PC-3 (cell line): ENCODE measurements around the gene VPS37B. TPM values are rescaled to one million over a fixed set of nuclear protein-coding genes. Genes with fewer than 3 reads are reported as not detected.
"Not testable (repeated sequence)": the region's sequence is repeated elsewhere in the genome, so short reads cannot be mapped to it uniquely, and the experiment has no call there.

Experiments
- ATAC-seq: fragments of 200-7000 bp; cut with Tn5 transposase; 2 replicates; pipeline ENCODE4 v1.9.1; 2020; ENCODE audit warnings: mild to moderate bottlenecking, moderate library complexity
- BruUV-seq: library from RNA; stranded (reverse); fragments of 400-500 nt; replicated peaks from 2 replicates; lab custom pipeline; 2021; lab: Mats Ljungman, UMichigan
- CTCF ChIA-PET: fragments of 300-600 bp; sonication (Branson Sonifier 250); formaldehyde crosslinking; loops from one replicate; lab custom pipeline; 2022; ENCODE audit warnings: antibody characterized with exemption; lab: Charles Lee
- POLR2A ChIA-PET: fragments of 300-600 bp; sonication (Branson Sonifier 250); formaldehyde crosslinking; loops from one replicate; lab custom pipeline; 2022; ENCODE audit warnings: antibody characterized with exemption; ENCODE audit not compliant: unreplicated experiment; lab: Charles Lee
- DNase-seq: peaks from one replicate; pipeline ENCODE4 v3.0.0-alpha.2; 2015
- H2AFZ ChIP-seq: fragments of 300-600 bp; sonication (generic); 2 replicates; pipeline ENCODE4 v1.6.0; 2016; ENCODE audit warnings: antibody characterized with exemption, low read length
- H3F3A ChIP-seq: fragments of 300-600 bp; sonication (generic); one replicate; pipeline ENCODE4 v1.6.0; 2017; ENCODE audit warnings: antibody characterized with exemption, low read length, control low read depth, mild to moderate bottlenecking; ENCODE audit not compliant: unreplicated experiment
- H3K27ac ChIP-seq: fragments of 300-600 bp; sonication (generic); 2 replicates; pipeline ENCODE4 v1.5.1; 2016; ENCODE audit warnings: mild to moderate bottlenecking, low read length
- H3K27me3 ChIP-seq: fragments of 300-600 bp; sonication (generic); 2 replicates; pipeline ENCODE4 v1.6.1; 2016; ENCODE audit warnings: low read length, mixed read lengths
- H3K36me3 ChIP-seq: fragments of 300-600 bp; sonication (generic); 2 replicates; pipeline ENCODE4 v1.6.1; 2016; ENCODE audit warnings: low read depth, mixed run types, low read length, mixed read lengths
- H3K4me1 ChIP-seq: fragments of 300-600 bp; sonication (generic); 2 replicates; pipeline ENCODE4 v1.5.1; 2016; ENCODE audit warnings: low read length; ENCODE audit not compliant: insufficient read depth
- H3K4me2 ChIP-seq: fragments of 300-600 bp; sonication (generic); 2 replicates; pipeline ENCODE4 v1.6.0; 2016; ENCODE audit warnings: low read length
- H3K4me3 ChIP-seq: fragments of 300-600 bp; sonication (generic); 2 replicates; pipeline ENCODE4 v1.5.1; 2016; ENCODE audit warnings: mild to moderate bottlenecking, low read length, mixed read lengths
- H3K79me2 ChIP-seq: fragments of 300-600 bp; sonication (generic); 2 replicates; pipeline ENCODE4 v1.6.1; 2017; ENCODE audit warnings: low read length, mixed read lengths
- H3K9ac ChIP-seq: fragments of 300-600 bp; sonication (generic); 2 replicates; pipeline ENCODE4 v1.6.0; 2016; ENCODE audit warnings: mild to moderate bottlenecking, low read length
- H3K9me2 ChIP-seq: fragments of 300-600 bp; sonication (generic); replicated peaks from 2 replicates; pipeline ENCODE4 v1.6.1; 2016; ENCODE audit warnings: mixed run types, low read length, mixed read lengths
- H3K9me3 ChIP-seq: fragments of 300-600 bp; sonication (generic); 2 replicates; pipeline ENCODE4 v1.6.1; 2016; ENCODE audit warnings: low read length, mixed read lengths
- H4K20me1 ChIP-seq: fragments of 300-600 bp; sonication (generic); 2 replicates; pipeline ENCODE4 v1.6.1; 2016; ENCODE audit warnings: low read length, mixed read lengths
- CTCF ChIP-seq: fragments of 300-600 bp; sonication (generic); conservative IDR thresholded peaks from 2 replicates; pipeline ENCODE4 v1.5.1; 2017; ENCODE audit warnings: antibody characterized with exemption, low read depth, mild to moderate bottlenecking, low read length
- EZH2 ChIP-seq: fragments of 300-600 bp; sonication (generic); IDR thresholded peaks from one replicate; pipeline ENCODE4 v1.6.1; 2017; ENCODE audit warnings: antibody characterized with exemption, mild to moderate bottlenecking, low read length; ENCODE audit not compliant: unreplicated experiment
- EZH2phosphoT487 ChIP-seq: fragments of 300-600 bp; sonication (generic); IDR thresholded peaks from 2 replicates; pipeline ENCODE4 v1.6.1; 2018; ENCODE audit warnings: mild to moderate bottlenecking, antibody characterized with exemption, low read length, borderline replicate concordance
- intact Hi-C: fragments of 100-400 bp; cut with micrococcal nuclease; formaldehyde crosslinking; loops from 2 replicates; pipeline ENCODE4 v1.9.0; 2023
- total RNA-seq: library from RNA; depleted of rRNA; stranded (reverse); fragments of >200 nt; gene quantifications from 2 replicates; pipeline ENCODE4 v1.2.3, GENCODE V29; 2014

Gene VPS37B
- total RNA-seq, 1 experiment from 2014 or later = 74.3 TPM

GRCh38 chr12:122917507-122918121, 21.7 kb upstream of the VPS37B start:
- no peaks in the 10 kb centered on the region for H3K79me2 ChIP-seq
- 0 out of 2 replicates have a peak overlapping the region, but pooled peaks have one; percentile 1 for H3K4me2 ChIP-seq
- no peaks in the 10 kb centered on the region for H4K20me1 ChIP-seq
- BruUV-seq = no TSS peak
- H3K4me3 ChIP-seq = no peak overlapping the region
- H3K27ac ChIP-seq = peak overlapping the region; percentile 91
- no peak overlapping the region for H2AFZ ChIP-seq
- H3F3A ChIP-seq = peaks cover 8% of the 10 kb centered on the region
- no peaks in the 10 kb centered on the region for H3K9me2 ChIP-seq
- peaks cover 38% of the 10 kb centered on the region for H3K4me1 ChIP-seq
- ChIA-PET CTCF (interaction anchor here (0.6 kb wide), 2 partner anchors 24 to 28 kb away, joined by 3 read pairs; no protein-coding TSS in a partner anchor), POLR2A (no interaction called here)
- intact Hi-C loops = loop anchor here (2.0 kb wide), 2 partner anchors 23 to 29 kb away; no protein-coding TSS in a partner anchor
- peak overlapping the region; percentile 32 for H3K9ac ChIP-seq
- DNase-seq = peak; percentile 93
- TF ChIP-seq EZH2phosphoT487 (no peak), EZH2 (no peak), CTCF (no peak)
- ATAC-seq = peak; percentile 11; the same call in 1 of the 2 replicates
- no peaks in the 10 kb centered on the region for H3K9me3 ChIP-seq
- H3K27me3 ChIP-seq = no peaks in the 10 kb centered on the region
- H3K36me3 ChIP-seq = no peaks in the 10 kb centered on the region

- H3K27me3 ChIP-seq = no peaks in the 10 kb centered on the region
- no peak overlapping the region for H3K27ac ChIP-seq
- H3K4me1 ChIP-seq = no peaks in the 10 kb centered on the region
- H3K4me3 ChIP-seq = no peak overlapping the region
- no peaks in the 10 kb centered on the region for H3K9me3 ChIP-seq
- no peaks in the 10 kb centered on the region for H3F3A ChIP-seq
- no peak for ATAC-seq
- H3K9me2 ChIP-seq = no peaks in the 10 kb centered on the region
- H2AFZ ChIP-seq = no peak overlapping the region
- ChIA-PET CTCF (no interaction called here), POLR2A (no interaction called here)
- no peak overlapping the region for H3K9ac ChIP-seq
- no peak for TF ChIP-seq EZH2phosphoT487
- TF ChIP-seq EZH2 = no peak
- no peak for TF ChIP-seq CTCF
- H3K79me2 ChIP-seq = no peaks in the 10 kb centered on the region
- intact Hi-C loops = no loop called here
- no peak overlapping the region for H3K4me2 ChIP-seq
- no peaks in the 10 kb centered on the region for H3K36me3 ChIP-seq
- no peaks in the 10 kb centered on the region for H4K20me1 ChIP-seq
- BruUV-seq = no TSS peak
- DNase-seq = no peak
Measured at GRCh38 chr12:122909442-122910288, 13.7 kb upstream of the VPS37B start.

- Histone ChIP-seq H2AFZ (no peak overlapping the region), H3K9me2 (no peaks in the 10 kb centered on the region), H3K4me3 (no peak overlapping the region), H3K9me3 (no peaks in the 10 kb centered on the region), H3K27ac (no peak overlapping the region), H3K27me3 (no peaks in the 10 kb centered on the region), H3K9ac (no peak overlapping the region), H3K36me3 (no peaks in the 10 kb centered on the region), H3K4me1 (no peaks in the 10 kb centered on the region), H3K4me2 (no peak overlapping the region), H3K79me2 (no peaks in the 10 kb centered on the region), H4K20me1 (no peaks in the 10 kb centered on the region), H3F3A (no peaks in the 10 kb centered on the region)
- ChIA-PET CTCF (no interaction called here), POLR2A (no interaction called here)
- intact Hi-C loops = no loop called here
- DNase-seq (peak; percentile 22), ATAC-seq (peak; percentile 11; the same call in 1 of the 2 replicates)
- no peak for TF ChIP-seq EZH2
- no peak for TF ChIP-seq EZH2phosphoT487
- TF ChIP-seq CTCF = no peak
- no TSS peak for BruUV-seq
Measured at GRCh38 chr12:122908915-122909314, 13.0 kb upstream of the VPS37B start.

GRCh38 chr12:122905258-122905657, 9.3 kb upstream of the VPS37B start:
- H3K4me1 ChIP-seq, BruUV-seq, H3K36me3 ChIP-seq, intact Hi-C loops, H3K9me3 ChIP-seq, H3K9me2 ChIP-seq, H3K9ac ChIP-seq, H2AFZ ChIP-seq, H3K79me2 ChIP-seq, CTCF ChIA-PET, H3K27me3 ChIP-seq, H3K4me3 ChIP-seq, H3K4me2 ChIP-seq, ATAC-seq, H4K20me1 ChIP-seq, POLR2A ChIA-PET, DNase-seq, H3K27ac ChIP-seq, H3F3A ChIP-seq: not testable (repeated sequence)
